ENCODE data around the gene MDFI.

The MDFI gene

DNA sequence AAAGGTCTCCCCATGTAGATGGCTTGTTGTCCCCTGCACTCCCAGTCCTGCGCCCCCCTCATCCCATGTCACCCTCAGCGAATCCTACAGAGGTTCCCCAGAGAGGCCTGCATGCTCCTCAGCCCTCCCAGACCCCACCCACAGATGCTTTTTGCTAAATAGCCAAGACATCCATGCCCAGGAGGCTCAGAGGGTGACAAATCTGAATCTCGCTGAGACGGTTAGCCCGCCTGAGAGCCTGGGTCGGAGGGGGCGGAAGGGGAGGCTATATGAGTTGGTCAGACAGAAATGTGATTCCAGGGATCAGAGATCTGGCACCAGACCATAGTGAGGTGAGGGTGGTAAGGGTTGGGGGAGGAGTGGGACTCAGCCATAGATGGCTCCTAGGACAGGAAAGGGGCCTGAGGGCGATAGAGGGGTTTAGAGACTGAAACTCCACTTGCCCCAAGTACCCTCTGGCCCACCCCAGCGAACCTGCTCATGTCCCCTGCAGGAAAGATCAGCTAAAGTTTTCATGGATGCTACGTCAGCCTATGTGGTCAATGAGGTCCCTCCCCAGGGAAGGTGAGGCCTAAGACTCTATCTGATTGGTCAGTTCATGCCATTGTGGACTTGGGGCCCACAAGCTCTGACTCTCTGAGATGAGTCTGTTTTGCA is 63.9 kb downstream of the MDFI start:
- TF ChIP-seq, protein P1, sequence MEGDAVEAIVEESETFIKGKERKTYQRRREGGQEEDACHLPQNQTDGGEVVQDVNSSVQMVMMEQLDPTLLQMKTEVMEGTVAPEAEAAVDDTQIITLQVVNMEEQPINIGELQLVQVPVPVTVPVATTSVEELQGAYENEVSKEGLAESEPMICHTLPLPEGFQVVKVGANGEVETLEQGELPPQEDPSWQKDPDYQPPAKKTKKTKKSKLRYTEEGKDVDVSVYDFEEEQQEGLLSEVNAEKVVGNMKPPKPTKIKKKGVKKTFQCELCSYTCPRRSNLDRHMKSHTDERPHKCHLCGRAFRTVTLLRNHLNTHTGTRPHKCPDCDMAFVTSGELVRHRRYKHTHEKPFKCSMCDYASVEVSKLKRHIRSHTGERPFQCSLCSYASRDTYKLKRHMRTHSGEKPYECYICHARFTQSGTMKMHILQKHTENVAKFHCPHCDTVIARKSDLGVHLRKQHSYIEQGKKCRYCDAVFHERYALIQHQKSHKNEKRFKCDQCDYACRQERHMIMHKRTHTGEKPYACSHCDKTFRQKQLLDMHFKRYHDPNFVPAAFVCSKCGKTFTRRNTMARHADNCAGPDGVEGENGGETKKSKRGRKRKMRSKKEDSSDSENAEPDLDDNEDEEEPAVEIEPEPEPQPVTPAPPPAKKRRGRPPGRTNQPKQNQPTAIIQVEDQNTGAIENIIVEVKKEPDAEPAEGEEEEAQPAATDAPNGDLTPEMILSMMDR (IDR thresholded peaks at IDR 0.05; ENCODE audit: insufficient read depth, low read depth, low read length, missing control alignments), result no peak
- H3K4me3 ChIP-seq (ENCODE audit: low read depth, low read length), result no peak overlapping the region
- DNase-seq (ENCODE audit: low read depth), result no peak

DNA sequence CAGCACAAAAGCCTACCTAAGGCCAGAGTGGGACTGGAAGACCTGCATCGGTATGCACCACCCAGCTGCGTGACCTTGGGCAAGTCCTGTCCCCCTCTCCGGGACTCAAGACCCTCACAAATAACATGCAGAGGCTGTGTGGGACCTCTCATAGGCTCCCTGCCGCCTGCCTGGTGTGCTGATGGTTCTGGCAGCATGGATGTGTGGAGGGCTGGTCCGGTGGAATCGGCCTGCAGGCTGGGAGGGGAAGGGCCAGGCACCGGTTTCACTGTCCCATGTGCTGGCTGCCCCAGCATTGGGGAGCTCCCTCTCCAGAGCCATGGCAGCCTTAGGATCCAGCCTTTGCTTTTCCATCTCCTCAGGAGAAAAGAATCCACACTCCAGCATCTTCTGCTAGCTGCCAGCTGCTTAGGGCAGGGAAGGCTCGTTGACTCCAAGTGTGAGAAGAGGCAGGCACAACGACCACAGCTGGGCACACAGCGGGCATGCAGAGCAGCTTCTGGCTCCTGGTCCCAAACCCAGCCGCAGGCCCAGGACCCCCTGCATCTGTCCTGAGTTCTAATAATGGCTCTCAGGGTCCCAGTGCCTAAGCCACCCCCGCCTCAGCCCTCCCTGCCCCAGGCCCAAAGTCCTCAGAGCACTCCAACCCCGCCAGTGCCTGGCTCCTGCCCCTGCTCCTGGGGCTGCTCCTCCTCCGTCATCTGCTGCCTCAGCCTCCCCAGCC is 64.7 kb downstream of the MDFI start:
- DNase-seq (ENCODE audit: low read depth), result no peak
- TF ChIP-seq, protein P1 (IDR thresholded peaks at IDR 0.05; ENCODE audit: insufficient read depth, low read depth, low read length, missing control alignments), result no peak
- no peak overlapping the region for H3K4me3 ChIP-seq (ENCODE audit: low read depth, low read length)

All from GM12865 (cell line).